Non-pigmented ciliary epithelial cell (primary cell): ENCODE results near the gene ERG28.
"Not testable (repeated sequence)": the region's sequence is repeated elsewhere in the genome, so short reads cannot be mapped to it uniquely, and the experiment has no call there.

Experiments
- DNase-seq: peaks from one replicate; pipeline ENCODE4 v3.0.0-alpha.2; 2010; ENCODE audit warnings: low read depth

The ERG28 gene

GRCh38 chr14:75625034-75625433 lies 35.6 kb downstream of the ERG28 start:
- DNase-seq, result no peak

GRCh38 chr14:75619548-75619947 lies 41.1 kb downstream of the ERG28 start:
- DNase-seq, result no peak

- no peak for DNase-seq
Measured at GRCh38 chr14:75615200-75615599, 45.5 kb downstream of the ERG28 start.

- no peak for DNase-seq
Measured at GRCh38 chr14:75614179-75614578, 46.5 kb downstream of the ERG28 start.

- DNase-seq, result no peak
Measured at GRCh38 chr14:75612157-75612556, 48.5 kb downstream of the ERG28 start.

- no peak for DNase-seq
Measured at GRCh38 chr14:75610834-75611233, 49.8 kb downstream of the ERG28 start.

- DNase-seq, result no peak
Measured at GRCh38 chr14:75609606-75610475, 50.8 kb downstream of the ERG28 start.

- DNase-seq, result no peak
Measured at GRCh38 chr14:75609116-75609515, 51.6 kb downstream of the ERG28 start.

- DNase-seq, result no peak
Measured at GRCh38 chr14:75607842-75608640, 52.6 kb downstream of the ERG28 start.

- DNase-seq, result no peak
Measured at GRCh38 chr14:75607044-75607443, 53.6 kb downstream of the ERG28 start.

- DNase-seq, result no peak
Measured at GRCh38 chr14:75605916-75606315, 54.8 kb downstream of the ERG28 start.

- no peak for DNase-seq
Measured at GRCh38 chr14:75604979-75605851, 55.5 kb downstream of the ERG28 start.

- DNase-seq, result no peak
Measured at GRCh38 chr14:75602503-75602902, 58.2 kb downstream of the ERG28 start.

GRCh38 chr14:75601061-75601460 lies 59.6 kb downstream of the ERG28 start:
- DNase-seq, result not testable (repeated sequence)

- DNase-seq, result not testable (repeated sequence)
Measured at GRCh38 chr14:75600100-75600499, 60.6 kb downstream of the ERG28 start.
